ENCODE measurements around the gene SLC1A7. TPM values are rescaled to one million over a fixed set of nuclear protein-coding genes. Genes with fewer than 3 reads are reported as not detected.

Gene SLC1A7
- polyA plus RNA-seq, 1 donor from 2014 or later: not detected

DNA sequence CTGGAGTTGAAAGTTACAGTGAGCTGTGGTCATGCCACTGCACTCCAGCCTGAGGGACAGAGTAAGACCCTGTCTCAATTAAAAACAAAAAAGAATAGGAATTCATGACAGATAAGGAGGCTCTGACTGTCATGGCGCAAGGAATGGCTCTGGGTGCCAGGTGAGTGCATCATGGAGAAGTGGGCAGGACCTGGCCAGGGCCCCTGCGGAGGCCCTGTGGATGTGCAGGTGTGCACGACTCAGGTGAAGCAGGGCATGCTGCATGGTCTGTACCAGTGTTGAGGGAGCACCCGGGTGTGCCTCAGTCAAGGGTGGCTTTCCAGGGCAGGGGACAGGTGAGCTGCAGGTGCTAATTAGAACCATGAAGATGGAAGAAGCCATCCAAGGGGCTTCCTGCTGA is 14.0 kb downstream of the SLC1A7 start:
- Histone ChIP-seq H4K20me1 (ENCODE audit: insufficient read depth) (no peaks in the 10 kb centered on the region), H3K9ac (ENCODE audit: low read length) (no peak overlapping the region), H3K36me3 (ENCODE audit: insufficient read depth, low read length) (no peaks in the 10 kb centered on the region), H3F3A (ENCODE audit: insufficient read depth, low read length, poor library complexity, severe bottlenecking) (no peaks in the 10 kb centered on the region), H3K4me2 (ENCODE audit: low read length) (no peak overlapping the region), H2AFZ (ENCODE audit: low read depth, low read length) (no peak overlapping the region), H3K27ac (ENCODE audit: low read length) (no peak overlapping the region), H3K9me3 (ENCODE audit: low read length) (no peaks in the 10 kb centered on the region), H3K79me2 (replicated peaks; ENCODE audit: insufficient read depth, low read length) (no peaks in the 10 kb centered on the region), H3K27me3 (ENCODE audit: insufficient read depth, low read depth, low read length) (no peaks in the 10 kb centered on the region), H3K9me2 (ENCODE audit: insufficient read depth, low read length) (no peaks in the 10 kb centered on the region), H3K4me3 (ENCODE audit: low read length) (no peak overlapping the region)
- TF ChIP-seq MXI1 (conservative IDR thresholded peaks at IDR 0.05; ENCODE audit: poor library complexity, severe bottlenecking) (no peak), POLR2AphosphoS5 (IDR thresholded peaks at IDR 0.05) (no peak), REST (IDR thresholded peaks at IDR 0.05; ENCODE audit: borderline replicate concordance) (no peak), TAF1 (IDR thresholded peaks at IDR 0.05; ENCODE audit: low read depth) (no peak), RAD21 (conservative IDR thresholded peaks at IDR 0.05) (no peak), SMC3 (conservative IDR thresholded peaks at IDR 0.05; ENCODE audit: poor library complexity) (no peak), EP300 (conservative IDR thresholded peaks at IDR 0.05; ENCODE audit: poor library complexity, severe bottlenecking) (no peak), CTCF (IDR thresholded peaks at IDR 0.05; ENCODE audit: poor library complexity, severe bottlenecking) (no peak), EZH2 (IDR thresholded peaks at IDR 0.05; ENCODE audit: borderline replicate concordance, insufficient read depth, low read length, poor library complexity, severe bottlenecking) (no peak)

DNA sequence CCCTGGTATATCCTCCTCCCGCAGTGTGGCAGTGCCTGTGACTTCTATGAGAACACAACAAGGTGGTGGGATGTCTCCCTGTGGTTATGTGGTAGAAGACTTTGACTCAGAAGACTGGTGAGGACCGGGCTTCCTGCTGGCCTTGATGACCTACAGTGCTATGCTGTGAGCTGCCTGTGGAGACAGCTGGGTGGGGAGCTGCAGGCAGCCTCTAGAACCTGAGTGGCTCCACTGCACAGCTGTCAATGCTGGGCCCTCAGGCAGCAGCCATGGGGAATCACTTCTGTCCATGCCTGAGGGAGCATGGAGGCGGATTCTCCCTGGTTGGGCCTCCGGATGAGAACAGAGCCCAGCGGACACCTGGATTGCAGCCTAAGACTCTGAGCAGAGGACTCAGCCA is 14.9 kb downstream of the SLC1A7 start:
- Histone ChIP-seq H3K27me3 (ENCODE audit: insufficient read depth, low read depth, low read length) (no peaks in the 10 kb centered on the region), H3K79me2 (replicated peaks; ENCODE audit: insufficient read depth, low read length) (no peaks in the 10 kb centered on the region), H2AFZ (ENCODE audit: low read depth, low read length) (no peak overlapping the region), H3K27ac (ENCODE audit: low read length) (no peak overlapping the region), H3K9me2 (ENCODE audit: insufficient read depth, low read length) (no peaks in the 10 kb centered on the region), H4K20me1 (ENCODE audit: insufficient read depth) (no peaks in the 10 kb centered on the region), H3K9me3 (ENCODE audit: low read length) (no peaks in the 10 kb centered on the region), H3K36me3 (ENCODE audit: insufficient read depth, low read length) (no peaks in the 10 kb centered on the region), H3K9ac (ENCODE audit: low read length) (no peak overlapping the region), H3K4me2 (ENCODE audit: low read length) (no peak overlapping the region), H3F3A (ENCODE audit: insufficient read depth, low read length, poor library complexity, severe bottlenecking) (no peaks in the 10 kb centered on the region), H3K4me3 (ENCODE audit: low read length) (no peak overlapping the region)
- TF ChIP-seq RAD21 (conservative IDR thresholded peaks at IDR 0.05): no peak
- no peak for TF ChIP-seq EZH2 (IDR thresholded peaks at IDR 0.05; ENCODE audit: borderline replicate concordance, insufficient read depth, low read length, poor library complexity, severe bottlenecking)
- no peak for TF ChIP-seq SMC3 (conservative IDR thresholded peaks at IDR 0.05; ENCODE audit: poor library complexity)
- TF ChIP-seq POLR2AphosphoS5 (IDR thresholded peaks at IDR 0.05): no peak
- TF ChIP-seq CTCF (IDR thresholded peaks at IDR 0.05; ENCODE audit: poor library complexity, severe bottlenecking): no peak
- TF ChIP-seq EP300 (conservative IDR thresholded peaks at IDR 0.05; ENCODE audit: poor library complexity, severe bottlenecking): no peak
- TF ChIP-seq TAF1 (IDR thresholded peaks at IDR 0.05; ENCODE audit: low read depth): no peak
- TF ChIP-seq REST (IDR thresholded peaks at IDR 0.05; ENCODE audit: borderline replicate concordance): no peak
- TF ChIP-seq MXI1 (conservative IDR thresholded peaks at IDR 0.05; ENCODE audit: poor library complexity, severe bottlenecking): no peak
